NCI-H2081 treated with DMSO at 0.1 percent for 48 hours (cell line): Measurements from ENCODE around the gene GSTA1.
"Not testable (repeated sequence)": the region's sequence is repeated elsewhere in the genome, so short reads cannot be mapped to it uniquely, and the experiment has no call there.

Experiments
- DNase-seq: peaks from one replicate; lab custom pipeline; 2025; lab: John Stamatoyannopoulos, UW

Gene GSTA1

GRCh38 chr6:52803668-52804255 lies at the start of gene GSTA1:
GSTA1 (minus strand) TSS chr6:52803816; CDS start chr6:52799267, 4,549 bp downstream.
- not testable (repeated sequence) for DNase-seq

GRCh38 chr6:52849137-52849536 lies 45.5 kb upstream of the GSTA1 start:
- DNase-seq: no peak

- DNase-seq: no peak
These were observed 42.4 kb upstream of the GSTA1 start for GRCh38 chr6:52846002-52846401.

DNA sequence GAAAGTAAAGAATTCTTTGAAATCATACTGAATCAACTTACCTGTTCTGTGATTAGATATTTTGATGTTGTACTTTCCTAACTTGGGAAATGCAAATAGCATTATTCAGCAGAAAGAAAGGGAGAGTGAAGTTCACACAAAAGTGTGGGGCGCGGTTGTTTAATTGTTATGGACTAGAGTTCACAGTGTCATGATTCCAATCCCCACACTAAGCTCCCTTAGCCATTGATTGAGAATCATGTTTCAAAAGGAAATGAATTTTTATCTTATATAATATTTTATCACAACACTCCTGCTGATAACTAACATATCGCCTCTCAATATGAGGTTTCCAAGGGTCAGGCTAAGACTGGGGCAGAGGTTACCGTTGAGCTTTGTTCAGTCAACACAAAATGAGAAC lies 40.0 kb upstream of the GSTA1 start:
- no peak for DNase-seq

GRCh38 chr6:52840763-52841585 lies 37.4 kb upstream of the GSTA1 start, which contains the start of gene GSTA5:
GSTA5 (minus strand) TSS chr6:52840813.
- DNase-seq: no peak

DNA sequence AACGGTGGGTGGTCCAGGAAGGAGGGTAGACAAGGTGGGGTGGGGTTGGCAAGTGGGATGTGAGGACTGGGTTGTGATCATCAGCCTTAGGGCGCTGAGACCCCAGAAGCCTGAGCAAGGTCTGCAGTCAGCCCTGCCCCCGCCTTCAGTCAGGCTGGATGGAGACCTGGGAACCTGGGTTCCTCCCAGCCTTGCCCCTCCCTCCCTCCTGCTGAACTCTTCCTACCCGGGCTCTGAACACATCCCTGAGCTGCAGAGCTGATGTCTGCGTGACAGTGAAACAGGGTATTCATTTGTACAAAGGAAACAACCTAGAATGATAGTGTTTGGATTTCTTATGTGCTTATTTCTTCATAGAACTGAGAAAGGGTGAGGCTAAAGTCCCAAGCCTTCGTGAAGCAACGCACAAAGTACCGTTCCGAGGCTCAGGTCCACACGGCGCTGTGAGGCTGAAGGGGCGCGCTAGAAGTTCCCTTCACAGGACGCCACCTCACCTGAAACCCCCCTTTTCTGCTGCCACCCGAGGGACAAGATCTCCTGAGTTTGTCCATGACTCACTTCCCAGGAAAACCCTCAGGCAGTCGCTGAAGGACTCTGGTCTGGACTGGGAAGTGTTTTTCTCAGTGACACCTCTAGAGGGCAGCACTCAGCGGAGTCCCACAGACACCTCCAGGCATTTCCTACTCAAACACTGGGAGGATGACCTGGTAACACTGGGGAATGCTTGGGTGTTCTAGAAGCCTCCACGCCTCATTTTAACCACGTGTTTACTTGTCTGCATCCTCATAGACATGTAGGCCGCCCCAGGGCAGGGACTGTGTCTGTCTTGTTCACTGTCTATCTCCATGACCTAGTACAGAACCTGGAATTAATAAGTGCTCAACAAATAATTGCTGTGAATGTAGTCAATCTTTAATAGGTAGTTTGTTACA lies 35.8 kb upstream of the GSTA1 start:
- no peak for DNase-seq

GRCh38 chr6:52834481-52834880 lies 30.9 kb upstream of the GSTA1 start:
- no peak for DNase-seq

DNA sequence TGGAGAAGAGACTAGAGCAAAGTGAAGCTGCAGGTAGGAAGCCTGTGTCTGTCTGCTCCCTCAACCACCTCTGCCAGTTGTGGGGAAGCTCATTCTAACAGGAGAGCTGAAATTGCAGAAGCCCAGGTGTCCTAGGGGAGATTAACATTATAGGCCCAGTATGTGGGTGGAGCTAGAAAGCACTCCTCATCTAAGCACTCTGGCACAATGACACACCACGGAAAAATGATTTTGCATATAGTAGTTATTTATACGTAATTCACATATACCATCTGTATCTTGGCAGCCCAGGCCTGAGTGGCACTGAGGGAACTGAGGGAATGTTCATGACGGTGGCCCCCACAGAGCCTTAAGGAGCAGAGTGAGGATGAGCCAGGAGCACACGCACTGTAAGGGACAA lies 27.3 kb upstream of the GSTA1 start:
- DNase-seq: not testable (repeated sequence)

GRCh38 chr6:52829046-52829817 lies 25.6 kb upstream of the GSTA1 start:
- DNase-seq: no peak

DNA sequence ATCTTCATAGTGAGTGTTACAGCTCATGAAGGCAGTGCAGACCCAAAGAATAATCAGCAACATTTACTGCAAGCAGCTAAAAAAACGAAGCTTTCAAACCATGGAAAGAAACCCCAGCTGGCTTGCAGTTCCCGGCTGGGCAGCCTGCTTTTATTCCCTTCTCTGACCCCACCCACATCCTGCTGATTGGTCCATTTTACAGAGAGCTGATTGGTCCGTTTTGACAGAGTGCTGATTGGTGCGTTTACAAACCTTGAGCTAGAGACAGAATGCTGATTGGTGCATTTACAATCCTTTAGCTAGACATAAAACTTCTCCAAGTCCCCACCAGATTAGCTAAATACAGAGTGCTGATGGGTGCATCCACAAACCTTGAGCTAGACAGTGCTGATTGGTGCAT lies 25.0 kb upstream of the GSTA1 start:
- DNase-seq: not testable (repeated sequence)

- not testable (repeated sequence) for DNase-seq
These were observed 23.6 kb upstream of the GSTA1 start for GRCh38 chr6:52827073-52827783.

- DNase-seq: no peak
These were observed 22.9 kb upstream of the GSTA1 start for GRCh38 chr6:52826513-52826912.

DNA sequence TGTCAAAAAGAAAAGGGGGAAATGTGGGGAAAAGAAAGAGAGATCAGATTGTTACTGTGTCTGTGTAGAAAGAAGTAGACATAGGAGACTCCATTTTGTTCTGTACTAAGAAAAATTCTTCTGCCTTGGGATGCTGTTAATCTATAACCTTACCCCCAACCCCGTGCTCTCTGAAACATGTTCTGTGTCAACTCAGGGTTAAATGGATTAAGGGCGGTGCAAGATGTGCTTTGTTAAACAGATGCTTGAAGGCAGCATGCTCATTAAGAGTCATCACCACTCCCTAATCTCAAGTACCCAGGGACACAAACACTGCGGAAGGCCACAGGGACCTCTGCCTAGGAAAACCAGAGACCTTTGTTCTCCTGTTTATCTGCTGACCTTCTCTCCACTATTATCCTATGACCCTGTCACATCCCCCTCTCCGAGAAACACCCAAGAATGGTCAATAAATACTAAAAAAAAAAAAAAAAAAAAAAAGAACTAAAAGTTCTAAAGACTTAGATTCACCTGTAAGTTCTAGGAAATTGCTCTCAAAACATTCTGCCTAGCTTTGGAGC lies 22.4 kb upstream of the GSTA1 start:
- DNase-seq: not testable (repeated sequence)

DNA sequence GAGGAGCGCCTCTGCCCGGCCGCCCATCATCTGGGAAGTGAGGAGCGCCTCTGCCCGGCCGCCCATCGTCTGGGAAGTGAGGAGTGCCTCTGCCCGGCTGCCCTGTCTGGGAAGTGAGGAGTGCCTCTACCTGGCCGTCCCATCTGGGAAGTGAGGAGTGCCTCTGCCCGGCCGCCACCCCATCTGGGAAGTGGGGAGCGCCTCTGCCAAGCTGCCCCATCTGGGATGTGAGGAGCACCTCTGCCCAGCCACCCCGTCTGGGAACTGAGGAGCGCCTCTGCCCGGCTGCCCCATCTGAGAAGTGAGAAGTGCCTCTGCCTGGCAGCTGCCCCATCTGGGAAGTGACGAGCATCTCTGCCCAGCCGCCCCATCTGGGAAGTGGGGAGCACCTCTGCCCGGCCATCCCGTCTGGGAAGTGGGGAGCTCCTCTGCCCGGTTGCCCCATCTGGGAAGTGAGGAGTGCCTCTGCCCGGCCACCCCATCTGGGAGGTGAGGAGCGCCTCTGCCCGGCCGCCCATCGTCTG lies 21.7 kb upstream of the GSTA1 start:
- DNase-seq: not testable (repeated sequence)

DNA sequence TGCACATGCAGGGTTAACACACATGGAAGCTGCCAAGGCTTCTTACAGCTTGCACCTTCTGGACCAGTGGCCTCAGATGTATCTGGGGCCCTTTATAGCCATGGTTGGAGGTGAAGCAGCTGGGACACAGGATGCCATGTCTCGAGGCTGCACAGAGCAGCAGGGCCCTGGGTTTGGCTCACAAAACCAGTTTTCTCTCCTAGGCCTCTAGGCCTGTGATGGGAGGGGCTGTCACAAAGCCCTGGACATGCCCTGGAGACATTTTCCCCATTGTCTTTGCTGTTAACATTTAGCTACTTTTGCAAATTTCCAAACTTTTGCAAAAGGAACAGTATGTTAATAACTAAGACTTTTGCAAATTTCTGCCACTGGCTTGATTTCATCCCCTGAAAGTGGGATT lies 18.2 kb upstream of the GSTA1 start:
- no peak for DNase-seq

DNA sequence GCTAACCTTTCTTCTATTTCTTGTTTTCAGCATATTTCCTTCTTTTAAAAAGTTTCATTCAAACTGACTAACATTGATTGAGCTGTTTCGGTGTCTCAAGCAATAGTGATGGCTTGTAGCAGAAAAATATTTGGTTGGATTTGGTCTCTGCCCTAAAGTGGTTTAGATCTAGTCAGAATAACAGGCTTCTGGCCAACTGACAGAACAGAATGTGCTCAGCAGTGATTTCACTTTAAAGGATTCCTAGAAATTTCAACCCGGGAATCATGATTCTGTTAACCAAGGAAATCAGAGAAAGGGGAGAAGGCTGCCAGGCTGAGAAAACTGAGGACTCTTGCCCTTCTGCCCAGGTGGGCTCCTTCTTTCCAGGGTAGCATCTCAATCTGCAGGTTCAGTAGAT lies 16.6 kb upstream of the GSTA1 start:
- DNase-seq: no peak

- DNase-seq: no peak
These were observed 11.8 kb upstream of the GSTA1 start for GRCh38 chr6:52815167-52816092.

DNA sequence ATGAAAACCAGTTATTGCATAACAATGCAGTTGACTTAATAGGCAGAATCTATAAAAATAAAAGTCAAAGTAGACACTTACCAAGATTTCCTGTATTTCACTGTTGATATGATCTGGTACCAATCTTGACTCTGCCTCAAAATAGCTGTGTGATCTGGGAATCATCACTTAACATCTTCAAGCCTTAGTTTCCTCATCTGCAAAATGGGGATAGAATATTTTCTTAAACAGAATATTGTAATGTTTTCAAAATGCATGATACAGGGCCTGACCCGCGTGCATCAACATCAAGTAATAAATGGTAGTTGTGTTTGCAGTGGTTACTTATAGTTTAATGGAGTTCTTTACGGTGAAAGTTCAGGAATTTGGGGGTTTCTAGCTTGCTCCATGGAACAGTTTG lies 10.9 kb upstream of the GSTA1 start:
- DNase-seq: not testable (repeated sequence)

DNA sequence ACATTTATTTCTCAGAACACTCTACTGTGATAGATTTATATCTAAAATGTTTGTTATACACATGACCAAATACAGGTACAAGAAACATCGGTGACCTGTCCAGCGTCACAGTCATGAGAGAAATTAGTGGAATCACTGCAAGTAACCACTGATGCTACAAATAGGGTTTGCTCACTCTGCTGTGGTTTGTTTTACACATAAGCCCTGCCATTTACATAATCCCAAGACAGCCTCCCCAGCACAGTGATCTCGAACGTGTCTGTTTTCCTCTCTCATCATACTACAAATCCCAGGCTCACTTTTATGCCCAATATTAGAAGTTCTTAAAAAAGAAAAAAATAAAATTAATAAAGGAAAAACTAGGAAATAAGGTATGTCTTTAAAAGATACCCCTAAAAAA lies 6.2 kb upstream of the GSTA1 start:
- not testable (repeated sequence) for DNase-seq
